IPS DF 19.7 (cell line): ENCODE data around the gene POU5F2.

Source experiments
- DNase-seq: peaks from one replicate; pipeline ENCODE4 v3.0.0-alpha.2; 2013; ENCODE audit warnings: low read depth, low spot score

The POU5F2 gene, protein sequence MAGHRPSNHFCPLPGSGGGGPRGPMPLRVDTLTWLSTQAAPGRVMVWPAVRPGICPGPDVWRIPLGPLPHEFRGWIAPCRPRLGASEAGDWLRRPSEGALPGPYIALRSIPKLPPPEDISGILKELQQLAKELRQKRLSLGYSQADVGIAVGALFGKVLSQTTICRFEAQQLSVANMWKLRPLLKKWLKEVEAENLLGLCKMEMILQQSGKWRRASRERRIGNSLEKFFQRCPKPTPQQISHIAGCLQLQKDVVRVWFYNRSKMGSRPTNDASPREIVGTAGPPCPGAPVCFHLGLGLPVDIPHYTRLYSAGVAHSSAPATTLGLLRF

DNA sequence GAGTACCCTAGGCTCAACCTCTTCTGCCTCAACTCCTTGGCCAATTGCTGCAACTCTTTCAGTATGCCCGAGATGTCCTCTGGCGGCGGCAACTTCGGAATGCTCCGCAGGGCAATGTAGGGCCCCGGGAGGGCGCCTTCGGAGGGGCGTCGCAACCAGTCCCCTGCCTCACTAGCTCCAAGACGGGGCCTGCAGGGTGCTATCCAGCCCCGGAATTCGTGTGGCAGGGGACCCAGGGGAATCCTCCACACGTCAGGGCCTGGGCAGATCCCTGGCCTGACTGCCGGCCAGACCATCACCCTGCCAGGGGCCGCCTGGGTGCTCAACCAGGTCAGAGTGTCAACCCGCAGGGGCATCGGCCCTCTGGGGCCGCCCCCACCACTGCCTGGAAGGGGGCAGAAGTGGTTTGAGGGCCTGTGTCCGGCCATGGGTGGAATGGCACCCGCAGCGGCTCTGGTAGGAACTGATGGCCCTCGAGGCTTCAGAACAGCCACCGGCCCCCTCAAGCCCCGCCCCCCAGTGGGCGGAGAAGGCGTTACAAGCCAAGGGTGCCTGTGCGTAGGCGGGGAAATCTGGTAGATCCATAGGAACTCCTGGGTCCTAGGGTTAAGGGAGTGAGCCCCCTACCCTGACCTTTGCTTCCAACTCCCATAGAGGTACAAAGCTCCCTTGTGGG is at the start of gene POU5F2:
POU5F2 (minus strand) TSS at position 465 of the 676 bp plus-strand sequence; CDS start at position 428, 37 bp downstream.
- DNase-seq: no peak

GRCh38 chr5:93790401-93790800 is 49.0 kb upstream of the POU5F2 start:
- no peak for DNase-seq

DNA sequence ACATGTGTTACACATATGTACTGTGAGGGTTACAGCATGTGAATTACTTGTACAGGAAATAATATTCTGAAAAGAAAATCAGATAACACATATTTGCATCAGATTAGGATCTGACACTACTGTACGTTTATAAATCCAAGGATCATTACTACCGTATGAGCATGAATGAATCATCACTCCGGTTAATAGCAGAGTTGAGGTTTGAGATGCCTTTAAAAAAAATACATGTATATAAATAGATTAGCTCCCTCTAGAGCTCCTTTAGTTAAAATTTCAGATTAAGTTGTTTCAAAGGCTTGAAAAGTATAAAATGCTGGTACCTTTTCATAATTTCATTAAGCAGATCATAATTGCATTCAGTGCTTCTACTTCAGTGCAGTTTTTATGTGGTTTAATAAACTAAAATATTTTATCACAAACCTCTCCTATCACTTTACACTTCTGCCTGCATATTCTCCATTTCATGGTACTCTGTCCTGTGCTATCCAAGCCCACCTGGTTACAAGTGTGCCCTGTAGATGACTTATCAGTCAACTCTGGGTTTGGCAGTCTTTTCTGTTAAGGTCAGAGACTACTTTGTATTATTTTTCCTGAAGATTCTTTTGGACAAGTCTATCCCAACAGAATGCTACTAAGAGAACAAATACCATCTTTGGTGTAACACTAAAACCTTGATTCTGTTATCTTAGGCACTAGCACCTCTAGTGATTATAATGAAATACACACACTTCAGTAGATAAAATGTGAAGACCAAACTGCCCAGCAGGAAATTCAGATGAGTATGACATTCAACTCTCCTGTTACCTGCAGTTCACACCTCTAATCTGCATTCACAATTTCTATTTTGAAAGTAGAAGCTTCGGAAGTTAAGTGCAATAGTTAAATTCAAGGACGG is 48.0 kb upstream of the POU5F2 start:
- no peak for DNase-seq

DNA sequence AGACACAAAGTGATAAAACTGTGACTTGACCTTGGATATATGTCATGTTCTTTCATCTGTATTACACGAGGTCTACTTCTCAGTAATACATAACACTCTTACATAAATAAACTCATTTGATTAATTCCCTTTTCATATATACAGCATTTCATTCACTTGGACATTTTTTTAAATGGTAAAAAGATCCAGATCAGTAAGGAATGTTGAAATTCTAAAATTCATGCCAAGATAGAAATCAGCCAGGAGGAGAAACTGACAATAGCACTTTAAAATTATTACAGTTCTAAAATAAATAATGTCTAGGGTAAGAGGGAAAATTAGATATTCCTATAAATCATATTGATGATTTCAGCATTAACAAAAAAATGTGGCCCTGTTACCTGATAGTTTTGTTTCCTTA is 46.2 kb upstream of the POU5F2 start:
- DNase-seq: no peak

DNA sequence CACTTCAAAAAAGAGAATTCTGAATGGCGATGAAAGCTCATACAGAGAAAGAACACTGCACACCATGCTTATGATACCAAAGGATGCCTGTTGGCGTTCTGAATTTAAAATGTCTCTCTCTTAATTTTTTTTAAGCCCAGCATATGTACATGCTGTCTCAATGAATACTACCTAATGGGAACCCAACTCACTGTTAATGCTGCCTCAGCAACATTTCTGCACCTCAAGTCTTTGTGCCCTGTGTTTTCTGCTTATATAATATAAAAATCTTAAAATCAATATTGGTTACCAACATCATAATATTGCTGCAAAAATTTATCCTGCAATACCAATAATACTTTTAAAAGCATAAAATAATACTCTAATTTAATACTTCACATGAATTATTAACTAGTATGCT is 44.1 kb upstream of the POU5F2 start:
- DNase-seq: no peak

DNA sequence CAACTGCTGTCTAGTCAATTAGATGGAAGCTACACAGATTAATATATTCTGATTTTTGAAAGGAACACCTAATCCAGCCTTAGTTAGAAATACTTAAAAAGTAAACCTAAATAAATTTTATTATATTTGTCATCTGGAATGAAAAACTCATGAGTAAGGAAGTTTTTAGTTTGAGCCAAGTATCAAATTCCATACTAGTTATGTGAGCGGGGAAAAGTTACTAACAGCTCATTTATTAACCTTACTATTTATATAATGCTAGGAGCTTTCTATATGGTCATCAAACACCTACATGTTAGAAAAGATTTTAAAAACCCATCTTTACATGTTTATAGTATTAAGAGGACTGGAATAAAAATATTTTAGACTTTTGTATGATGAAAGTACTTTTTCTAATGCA is 41.6 kb upstream of the POU5F2 start:
- DNase-seq: no peak

GRCh38 chr5:93777620-93778019 is 36.2 kb upstream of the POU5F2 start:
- DNase-seq: no peak

GRCh38 chr5:93756372-93756771 is 15.0 kb upstream of the POU5F2 start:
- no peak for DNase-seq

DNA sequence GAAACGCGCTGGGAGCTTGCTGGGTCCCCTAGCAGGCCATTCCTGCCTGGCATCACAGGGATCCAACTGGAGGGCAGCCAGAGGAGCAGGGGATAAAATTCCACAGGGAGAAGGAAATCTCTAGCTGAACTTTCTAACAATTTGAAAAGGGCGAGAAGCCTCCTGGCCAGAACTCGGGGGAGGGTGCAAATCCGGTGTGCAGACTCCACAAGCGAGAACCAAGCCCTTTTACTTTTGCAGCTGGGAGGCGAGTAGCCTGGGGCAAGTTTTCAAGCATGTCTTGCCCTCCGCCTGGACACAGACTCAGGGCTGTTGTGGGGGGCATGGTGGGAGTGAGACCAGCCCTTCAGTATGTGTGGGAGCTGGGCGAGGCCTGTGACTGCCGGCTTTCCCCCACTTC is 14.3 kb upstream of the POU5F2 start:
- DNase-seq: no peak

GRCh38 chr5:93748875-93749397 is 7.5 kb upstream of the POU5F2 start:
- DNase-seq: no peak

DNA sequence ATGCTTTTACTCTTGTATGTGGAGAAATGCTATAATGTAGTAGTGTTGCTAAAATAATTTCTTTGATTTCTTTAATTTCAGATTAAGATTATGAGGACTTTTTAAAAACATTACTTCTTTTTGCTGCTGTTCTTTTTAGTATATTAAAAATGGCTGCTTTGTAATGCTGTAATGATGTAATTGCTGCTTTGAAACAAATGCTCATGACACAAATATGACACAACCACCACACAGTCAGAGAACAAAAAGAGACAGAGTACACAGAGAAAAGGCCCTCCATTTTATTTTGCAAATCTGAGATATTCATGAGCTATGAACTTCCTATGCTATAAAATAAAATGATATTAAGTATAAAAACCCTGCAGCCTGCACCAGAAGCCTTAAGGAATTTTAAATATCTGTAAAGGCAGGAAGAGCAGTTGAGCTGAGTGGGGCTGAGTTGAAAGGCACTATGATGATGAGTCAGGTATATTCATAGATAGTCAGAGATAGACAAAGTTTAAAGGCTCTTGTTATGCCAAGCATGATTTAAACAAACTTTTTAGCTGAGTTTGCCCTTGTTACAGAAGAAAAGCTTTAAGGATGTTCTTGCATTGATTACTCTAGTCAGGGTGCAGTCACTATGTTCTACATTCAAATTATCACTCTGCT is 5.1 kb upstream of the POU5F2 start:
- DNase-seq: no peak

DNA sequence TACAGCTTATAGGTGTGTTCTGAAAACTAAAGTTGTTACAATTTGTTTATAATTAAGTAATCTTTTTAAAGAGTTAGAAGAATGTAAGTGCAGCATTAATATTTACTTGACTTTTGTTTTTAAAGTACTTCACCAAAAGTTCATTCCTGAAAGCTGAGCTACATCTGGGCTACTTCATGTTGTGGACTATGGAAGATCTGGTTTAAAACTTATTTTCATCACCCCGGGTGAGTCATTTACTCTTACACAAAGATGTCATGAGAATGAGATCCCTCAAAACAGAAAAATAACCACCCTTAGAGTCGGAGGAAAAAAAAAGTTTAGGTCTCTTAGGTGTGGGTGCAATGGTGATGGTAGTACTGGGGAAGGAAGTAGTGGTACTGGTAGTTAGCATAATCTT is 5.1 kb downstream of the POU5F2 start:
- DNase-seq: no peak

DNA sequence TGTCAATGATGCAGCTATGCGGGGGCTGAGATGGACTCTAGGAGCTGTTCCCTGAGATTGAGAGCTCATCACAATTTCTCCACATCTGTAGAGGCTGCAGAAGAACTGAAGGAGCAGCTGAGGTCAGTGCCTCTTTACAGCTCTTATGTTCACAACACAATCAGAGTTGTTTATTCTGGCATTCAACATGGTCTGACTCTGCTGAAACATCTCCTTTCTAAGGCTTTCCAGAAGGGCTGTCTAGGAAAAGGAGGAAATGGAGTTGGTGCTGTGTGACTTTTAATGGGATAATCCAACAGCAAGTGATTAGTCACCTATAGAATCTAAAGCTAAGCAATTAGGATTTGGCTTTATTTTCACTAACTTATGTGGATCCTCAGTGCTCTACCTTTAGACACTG is 6.0 kb downstream of the POU5F2 start:
- DNase-seq: no peak

GRCh38 chr5:93731987-93732386 is 9.4 kb downstream of the POU5F2 start:
- no peak for DNase-seq

GRCh38 chr5:93726595-93726994 is 14.8 kb downstream of the POU5F2 start:
- DNase-seq: no peak

- no peak for DNase-seq
Measured at GRCh38 chr5:93724791-93725190, 16.6 kb downstream of the POU5F2 start.

DNA sequence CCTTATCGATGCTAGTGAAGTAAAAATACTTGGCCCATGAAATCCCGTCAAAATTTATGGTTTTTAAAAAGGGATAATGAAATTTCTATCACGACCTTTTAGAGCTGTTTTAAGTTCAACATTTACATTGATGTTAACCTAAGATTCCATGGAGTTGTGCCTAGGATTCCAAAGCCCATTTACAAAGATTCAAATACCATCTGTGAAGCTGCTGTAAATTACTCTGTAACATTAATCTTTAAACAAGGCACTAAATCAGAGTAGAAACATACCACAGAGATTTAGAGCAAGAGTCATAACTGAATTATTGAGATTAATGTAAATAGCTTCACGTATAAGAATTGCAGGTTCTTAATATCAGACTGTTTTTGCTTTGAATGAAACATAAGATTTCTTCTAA is 17.7 kb downstream of the POU5F2 start:
- no peak for DNase-seq

DNA sequence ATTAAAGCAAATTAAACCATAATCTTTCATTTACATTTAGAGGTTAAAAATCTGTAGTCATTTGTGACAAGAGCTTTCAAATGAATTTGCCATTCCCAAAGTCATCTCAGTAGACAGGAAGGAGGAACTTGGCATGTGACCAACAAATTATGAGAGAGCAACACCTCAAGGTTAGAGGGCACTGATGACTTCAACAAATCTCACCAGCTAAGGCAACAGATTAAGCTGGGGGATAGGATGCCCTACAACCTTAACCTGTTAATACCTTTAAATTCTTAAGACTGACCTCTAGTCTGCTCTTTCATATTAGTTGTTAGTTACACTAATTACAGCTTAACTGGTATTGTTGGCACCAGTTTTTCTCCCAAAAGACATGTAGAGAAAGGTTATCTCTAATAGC is 18.4 kb downstream of the POU5F2 start:
- DNase-seq: no peak

GRCh38 chr5:93722588-93722987 is 18.8 kb downstream of the POU5F2 start:
- DNase-seq: no peak

- no peak for DNase-seq
Measured at GRCh38 chr5:93721511-93721910, 19.9 kb downstream of the POU5F2 start.

DNA sequence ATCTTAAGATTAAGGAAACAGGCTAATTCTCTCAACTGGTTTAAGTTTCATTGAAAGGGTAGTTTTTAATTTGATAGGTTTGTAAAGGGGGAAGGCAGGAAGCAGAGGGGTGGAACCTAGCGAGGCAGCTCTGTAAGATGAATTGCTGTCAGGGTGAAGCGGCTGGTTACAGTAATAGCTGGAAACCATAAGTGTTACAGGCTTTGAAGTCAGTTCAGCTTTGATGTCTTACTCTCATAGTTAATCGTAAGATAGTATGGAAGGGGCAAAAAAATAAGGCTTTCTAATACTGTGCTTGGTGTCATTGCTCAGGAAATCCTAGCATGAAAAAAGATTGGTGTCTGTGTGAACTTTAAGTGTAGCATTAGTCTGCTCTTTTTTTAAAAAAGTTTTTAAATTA is 20.3 kb downstream of the POU5F2 start:
- no peak for DNase-seq

- no peak for DNase-seq
Measured at GRCh38 chr5:93717162-93717561, 24.2 kb downstream of the POU5F2 start.
